Stimulated activated CD4-positive, alpha-beta T cell treated with anti-CD3 and anti-CD28 coated beads, Interleukin-15, amount 100 ng/mL, for 24 hours (primary cell): ENCODE measurements around the gene CACNB3.
"Not testable (repeated sequence)": the region's sequence is repeated elsewhere in the genome, so short reads cannot be mapped to it uniquely, and the experiment has no call there.

Experiments used
- DNase-seq: peaks from one replicate; pipeline ENCODE4 v3.0.0-alpha.2; 2020

Gene CACNB3

GRCh38 chr12:48819986-48820725 lies 1.9 kb downstream of the CACNB3 start:
- DNase-seq: no peak

- DNase-seq: no peak
These were observed 3.8 kb downstream of the CACNB3 start for GRCh38 chr12:48822139-48822538.

- DNase-seq: no peak
These were observed 4.4 kb downstream of the CACNB3 start for GRCh38 chr12:48822711-48823110.

GRCh38 chr12:48823281-48823680 lies 5.0 kb downstream of the CACNB3 start:
- DNase-seq: no peak

- DNase-seq: no peak
These were observed 5.8 kb downstream of the CACNB3 start for GRCh38 chr12:48824112-48824511.

- no peak for DNase-seq
These were observed 6.6 kb downstream of the CACNB3 start for GRCh38 chr12:48824905-48825304.

- no peak for DNase-seq
These were observed 8.0 kb downstream of the CACNB3 start for GRCh38 chr12:48826209-48826855.

GRCh38 chr12:48827026-48827425 lies 8.7 kb downstream of the CACNB3 start:
- no peak for DNase-seq

GRCh38 chr12:48827513-48828096 lies 9.3 kb downstream of the CACNB3 start:
- DNase-seq: no peak

- no peak for DNase-seq
These were observed 10.0 kb downstream of the CACNB3 start for GRCh38 chr12:48828293-48828692.

GRCh38 chr12:48828841-48829575 lies 10.7 kb downstream of the CACNB3 start:
- no peak for DNase-seq

- DNase-seq: no peak
These were observed 13.0 kb downstream of the CACNB3 start for GRCh38 chr12:48831257-48831656.

GRCh38 chr12:48832321-48833060 lies 14.2 kb downstream of the CACNB3 start:
- no peak for DNase-seq

- DNase-seq: no peak
These were observed 19.8 kb downstream of the CACNB3 start for GRCh38 chr12:48838048-48838447.

GRCh38 chr12:48842021-48842420 lies 23.7 kb downstream of the CACNB3 start:
- DNase-seq: not testable (repeated sequence)

- DNase-seq: peak; percentile 94
These were observed 33.8 kb downstream of the CACNB3 start, which contains the start of gene DDX23 for GRCh38 chr12:48851883-48852733. Gene DDX23, minus strand, starts transcription at chr12:48852163. Its CDS starts 6,381 bp downstream, at chr12:48845782.

GRCh38 chr12:48852734-48853688 lies 34.7 kb downstream of the CACNB3 start:
- peak; percentile 90 for DNase-seq

GRCh38 chr12:48854488-48854887 lies 36.2 kb downstream of the CACNB3 start:
- DNase-seq: no peak

GRCh38 chr12:48854932-48855331 lies 36.6 kb downstream of the CACNB3 start:
- DNase-seq: not testable (repeated sequence)

GRCh38 chr12:48856379-48856778 lies 38.1 kb downstream of the CACNB3 start:
- DNase-seq: no peak
